GM13976 (cell line): ENCODE results near the gene LYRM2.

Source experiments
- DNase-seq: peaks from one replicate; pipeline ENCODE4 v3.0.0; 2012; ENCODE audit warnings: low spot score
- CTCF ChIP-seq: IDR thresholded peaks from 2 replicates; pipeline ENCODE4 v1.5.1; 2012; ENCODE audit warnings: borderline replicate concordance, mild to moderate bottlenecking; ENCODE audit not compliant: insufficient read depth; ENCODE audit errors: extremely low read depth, missing control alignments, control extremely low read depth
- in situ Hi-C: fragments of 300-500 bp; cut with MboI; formaldehyde crosslinking; loops from one replicate; pipeline ENCODE4 v1.12.0; 2022; ENCODE audit warnings: low sequenced_read_pairs, mixed read lengths, inconsistent platforms; ENCODE audit not compliant: unreplicated experiment

LYRM2 gene

GRCh38 chr6:89615882-89616281 lies 22.7 kb downstream of the LYRM2 start:
- DNase-seq, result no peak
- in situ Hi-C loops, result loop anchor here (25.0 kb wide), 1 partner anchor 629 kb away; no protein-coding TSS in a partner anchor
- TF ChIP-seq CTCF, result no peak

DNA sequence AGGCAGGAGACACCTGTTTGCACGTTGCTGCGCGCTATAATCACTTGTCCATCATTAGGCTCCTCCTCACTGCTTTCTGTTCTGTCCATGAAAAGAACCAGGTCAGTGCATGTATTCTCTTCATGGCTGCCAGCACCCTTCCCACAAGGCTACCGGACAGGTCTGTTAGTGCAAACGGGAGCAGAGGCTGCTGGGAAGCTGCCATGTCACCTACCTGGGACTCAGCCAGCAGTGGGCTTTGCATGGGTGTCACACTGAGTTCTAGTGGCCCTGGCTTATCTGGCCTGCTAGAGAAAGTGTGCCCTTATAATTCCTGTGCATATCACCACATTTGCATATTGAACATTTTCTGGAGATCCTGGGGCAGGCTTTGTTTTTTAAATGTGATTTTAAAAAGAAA lies 24.8 kb downstream of the LYRM2 start:
- in situ Hi-C loops, result loop anchor here (25.0 kb wide), 1 partner anchor 626 kb away; no protein-coding TSS in a partner anchor
- no peak for TF ChIP-seq CTCF

GRCh38 chr6:89612121-89612520 lies 26.4 kb downstream of the LYRM2 start:
- in situ Hi-C loops, result loop anchor here (25.0 kb wide), 1 partner anchor 625 kb away; no protein-coding TSS in a partner anchor
- no peak for TF ChIP-seq CTCF
- DNase-seq, result no peak

More for the DNA sequence above, 24.8 kb downstream of the LYRM2 start:
- DNase-seq, result no peak

DNA sequence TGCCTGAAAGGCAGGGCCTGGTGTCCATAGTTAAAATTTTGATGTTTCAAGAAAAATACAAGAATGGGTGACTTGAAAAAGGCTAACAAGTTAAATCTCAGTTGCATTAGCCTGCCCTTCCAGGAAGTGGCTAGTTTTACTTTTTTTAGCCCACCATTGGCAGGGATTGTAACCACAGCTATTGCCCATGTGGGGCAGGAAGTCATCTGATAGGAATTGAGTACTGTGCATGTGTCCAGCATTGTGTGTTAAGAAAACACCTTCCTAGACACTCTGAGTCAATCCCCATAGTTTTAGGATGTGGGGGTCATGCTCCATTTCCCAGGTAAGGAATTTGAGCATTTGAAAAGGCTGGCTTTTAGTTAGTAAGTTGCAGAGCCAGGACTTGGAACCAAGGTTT lies 26.9 kb downstream of the LYRM2 start:
- in situ Hi-C loops, result loop anchor here (25.0 kb wide), 1 partner anchor 624 kb away; no protein-coding TSS in a partner anchor

DNA sequence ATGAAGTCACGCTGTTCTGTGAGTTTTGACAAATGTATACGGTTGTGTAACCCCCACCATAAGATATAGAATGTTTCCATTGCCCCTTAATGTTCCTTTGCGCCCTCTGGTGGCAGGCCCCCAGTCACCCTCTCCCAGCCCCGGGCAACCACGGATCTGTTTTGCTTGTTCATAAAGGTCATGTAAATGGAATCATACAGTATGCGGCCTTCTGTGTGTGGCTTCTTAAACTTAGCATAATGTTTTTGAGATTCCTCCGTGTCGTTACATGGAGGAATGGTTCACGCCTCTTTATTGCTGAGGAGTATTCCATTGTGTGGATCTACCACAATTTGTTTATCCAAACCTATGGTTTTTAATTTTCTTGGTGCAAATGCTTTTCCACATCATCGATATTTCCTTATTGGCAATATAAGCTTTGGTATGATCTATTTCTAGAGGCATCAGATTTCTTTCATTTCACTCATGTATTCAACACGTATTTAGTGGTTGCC lies 28.4 kb downstream of the LYRM2 start:
- TF ChIP-seq CTCF, result peak; percentile 87
- DNase-seq, result peak; percentile 77
- in situ Hi-C loops, result loop anchor here (25.0 kb wide), 1 partner anchor 623 kb away; no protein-coding TSS in a partner anchor

More for the DNA sequence above, 26.9 kb downstream of the LYRM2 start:
- no peak for DNase-seq
- TF ChIP-seq CTCF, result no peak

GRCh38 chr6:89605861-89606260 lies 32.7 kb downstream of the LYRM2 start:
- no peak for DNase-seq
- TF ChIP-seq CTCF, result no peak
- in situ Hi-C loops, result loop anchor here (10.0 to 25.0 kb wide), 2 partner anchors 171 to 619 kb away; partner anchors contain the start of gene ANKRD6

- DNase-seq, result no peak
- in situ Hi-C loops, result loop anchor here (10.0 to 25.0 kb wide), 2 partner anchors 170 to 617 kb away; partner anchors contain the start of gene ANKRD6
- no peak for TF ChIP-seq CTCF
These were observed 33.9 kb downstream of the LYRM2 start for GRCh38 chr6:89604653-89605052.
